Endometrial microvascular endothelial cells (primary cell): Measurements from ENCODE around the gene SLX4IP. TPM values are rescaled to one million over a fixed set of nuclear protein-coding genes. Genes with fewer than 3 reads are reported as not detected.

Source experiments
- in situ Hi-C: cut with HindIII; loops from 2 replicates; pipeline ENCODE4 v1.10.0; 2017; ENCODE audit warnings: low sequenced_read_pairs, low pct_unique_long_range_greater_than_20kb; ENCODE audit errors: inconsistent ontology term
- total RNA-seq: library from RNA; depleted of rRNA; stranded (reverse); fragments of >200 nt; gene quantifications from one replicate; pipeline ENCODE4 v1.2.3, GENCODE V29; 2015; ENCODE audit errors: inconsistent ontology term

Gene SLX4IP
- total RNA-seq, 1 donor from 2014 or later: 2.6 TPM

DNA sequence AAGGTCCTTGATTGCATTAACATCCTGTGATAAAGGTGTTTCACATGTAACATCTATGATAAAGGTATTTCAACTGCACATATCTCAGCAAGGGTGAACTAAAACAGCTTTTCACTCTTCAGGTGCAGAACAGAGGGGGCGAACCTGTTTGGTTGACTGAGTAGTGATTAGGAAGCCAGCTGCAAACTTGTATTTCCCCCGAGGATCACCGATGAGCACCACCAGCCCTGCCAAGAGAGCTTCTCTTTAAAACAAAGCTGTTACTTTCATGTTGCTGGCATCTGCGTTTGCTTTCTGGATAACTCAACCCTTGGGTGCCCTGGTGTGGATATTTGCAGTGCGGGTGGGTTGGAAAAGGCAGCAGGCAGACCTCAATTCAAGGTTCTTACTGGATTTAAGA, 199.1 kb downstream of the SLX4IP start:
- in situ Hi-C loops: no loop called here

DNA sequence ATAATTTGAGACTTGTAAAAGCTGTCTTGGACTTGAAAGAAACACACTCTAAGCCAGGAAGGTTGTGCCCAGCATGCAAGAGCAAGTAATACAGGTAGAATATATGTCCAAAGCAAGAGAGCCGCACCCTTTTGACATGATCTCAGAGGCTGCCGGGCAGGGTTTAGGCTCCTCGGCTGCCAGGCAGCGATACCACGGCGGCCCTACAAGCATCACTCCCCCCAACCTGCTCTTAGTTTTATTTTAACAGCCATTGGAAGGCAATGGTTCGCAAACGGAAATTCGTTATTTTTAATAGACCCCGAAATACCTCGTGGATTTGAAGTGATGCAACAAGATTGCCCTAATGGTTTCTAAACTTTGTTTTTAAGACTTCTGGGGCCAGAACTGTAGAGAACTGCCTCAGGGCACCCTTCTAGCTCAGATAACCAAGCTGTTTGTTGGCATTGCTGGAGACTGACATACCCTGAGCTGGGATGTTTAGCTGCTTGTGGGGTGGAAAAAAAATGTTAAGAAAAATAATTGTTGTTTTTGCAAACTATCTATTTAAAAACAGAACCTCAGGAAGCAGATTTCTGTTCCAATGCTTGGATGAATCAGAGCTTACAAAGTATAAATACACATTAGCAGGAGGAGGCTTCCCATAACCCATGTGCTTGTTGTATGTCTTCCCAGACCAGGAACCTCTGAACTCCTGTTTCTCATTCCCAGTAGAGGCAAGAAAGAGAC, 199.7 kb downstream of the SLX4IP start:
- in situ Hi-C loops: no loop called here

GRCh38 chr20:10635476-10636208, 200.5 kb downstream of the SLX4IP start:
- in situ Hi-C loops: no loop called here

DNA sequence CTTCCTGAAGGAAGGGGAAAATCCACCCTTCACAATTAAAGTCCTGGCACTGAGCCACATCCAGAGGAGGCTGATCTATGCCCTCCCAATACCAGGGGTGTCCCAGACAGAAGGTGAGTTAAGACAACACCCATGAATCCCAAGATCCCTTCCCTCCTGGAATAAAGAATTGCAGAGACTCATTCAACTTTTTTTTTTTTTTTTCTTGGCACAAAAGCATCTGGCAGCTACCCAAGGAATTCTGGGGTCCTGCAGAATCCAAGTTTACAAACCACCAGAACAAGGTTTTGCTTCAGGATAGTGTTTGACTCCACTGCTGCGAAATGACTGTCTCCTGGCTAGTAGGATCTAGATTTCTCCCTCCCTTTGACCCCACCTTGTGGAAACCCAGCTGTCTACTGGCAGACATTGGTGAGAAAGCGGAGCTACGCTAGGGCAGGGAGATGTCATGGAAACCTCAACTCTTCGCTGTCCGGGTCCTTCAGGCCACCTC, 201.3 kb downstream of the SLX4IP start:
- in situ Hi-C loops: no loop called here

DNA sequence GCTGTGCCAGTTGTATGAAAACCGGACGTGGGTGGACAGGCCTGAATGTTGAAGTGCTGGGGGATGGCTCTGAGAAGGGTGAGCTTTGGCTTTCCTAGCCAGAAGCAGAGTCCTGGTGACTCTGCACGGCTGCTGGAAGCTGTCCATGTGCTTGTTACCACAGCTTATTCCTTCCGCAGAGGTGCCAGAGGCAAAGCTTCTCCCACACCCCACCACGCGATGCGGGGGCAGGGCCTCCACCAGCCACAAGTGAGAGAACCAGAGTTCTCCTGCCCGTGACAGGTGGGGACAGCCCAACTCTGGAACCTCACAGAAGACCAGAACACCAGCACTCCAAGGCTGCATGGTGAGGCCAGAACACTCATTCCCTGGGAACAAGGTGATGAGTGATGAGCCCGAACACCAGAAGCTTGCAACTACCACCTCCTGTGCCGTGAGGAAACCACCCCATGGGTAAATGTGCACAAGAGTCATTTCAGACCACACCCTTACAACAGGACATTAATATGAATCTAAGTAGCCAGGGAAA, 202.0 kb downstream of the SLX4IP start:
- in situ Hi-C loops: no loop called here

- in situ Hi-C loops: no loop called here
Measured at GRCh38 chr20:10637563-10637962, 202.5 kb downstream of the SLX4IP start.

DNA sequence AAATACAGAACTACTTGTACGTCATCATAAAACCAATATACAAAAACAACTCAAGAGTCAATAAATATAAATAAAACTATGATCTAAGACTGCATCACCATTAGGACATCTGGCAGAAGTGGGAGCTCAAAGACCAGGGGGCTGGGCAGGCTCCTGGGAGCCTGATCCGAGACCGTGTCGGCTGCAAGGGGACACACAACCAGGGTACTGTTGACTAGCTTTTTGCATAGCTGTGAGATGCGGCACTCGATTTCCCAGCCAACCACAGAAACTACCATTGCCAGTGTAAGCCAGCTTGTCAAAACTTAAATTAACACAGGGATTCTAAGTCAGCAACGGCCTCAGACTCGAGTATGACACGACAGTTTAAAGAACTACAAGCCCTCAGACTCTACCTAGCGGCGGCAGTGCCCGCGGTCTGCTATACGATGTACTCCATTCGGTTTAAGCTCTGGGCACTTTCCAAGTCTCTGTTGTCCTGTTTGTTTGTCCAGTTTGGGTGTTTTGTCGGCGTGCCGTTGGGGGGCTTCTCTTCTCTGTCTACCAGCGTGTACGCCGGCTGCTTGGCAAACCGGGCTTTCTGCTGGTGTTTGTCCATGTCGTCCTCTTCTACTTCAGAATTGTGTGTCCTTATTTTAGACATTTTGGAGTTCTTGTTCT, 204.1 kb downstream of the SLX4IP start:
- in situ Hi-C loops: no loop called here

GRCh38 chr20:10639737-10640556, 204.8 kb downstream of the SLX4IP start:
- in situ Hi-C loops: loop anchor here (10.0 kb wide), 1 partner anchor 175 kb away; no protein-coding TSS in a partner anchor

DNA sequence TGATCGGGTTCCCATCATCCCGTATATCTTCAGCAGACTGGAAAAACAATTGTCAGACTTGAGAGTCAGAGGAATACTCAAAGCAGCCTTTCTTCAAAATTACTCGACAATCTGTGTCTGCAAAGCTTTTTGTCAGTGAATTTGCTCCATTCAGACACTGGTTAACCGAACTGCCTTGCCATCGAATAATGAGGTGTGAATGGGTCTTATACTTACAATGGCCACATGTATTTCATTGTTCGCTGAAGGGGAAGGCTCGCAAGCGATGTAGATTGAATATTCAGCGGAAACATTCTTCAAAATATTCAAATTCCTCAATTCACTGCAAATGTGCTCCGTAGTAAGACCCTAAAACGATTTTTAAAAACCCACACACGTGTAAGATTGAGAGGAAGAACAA, 205.8 kb downstream of the SLX4IP start:
- in situ Hi-C loops: loop anchor here (10.0 kb wide), 1 partner anchor 176 kb away; no protein-coding TSS in a partner anchor

DNA sequence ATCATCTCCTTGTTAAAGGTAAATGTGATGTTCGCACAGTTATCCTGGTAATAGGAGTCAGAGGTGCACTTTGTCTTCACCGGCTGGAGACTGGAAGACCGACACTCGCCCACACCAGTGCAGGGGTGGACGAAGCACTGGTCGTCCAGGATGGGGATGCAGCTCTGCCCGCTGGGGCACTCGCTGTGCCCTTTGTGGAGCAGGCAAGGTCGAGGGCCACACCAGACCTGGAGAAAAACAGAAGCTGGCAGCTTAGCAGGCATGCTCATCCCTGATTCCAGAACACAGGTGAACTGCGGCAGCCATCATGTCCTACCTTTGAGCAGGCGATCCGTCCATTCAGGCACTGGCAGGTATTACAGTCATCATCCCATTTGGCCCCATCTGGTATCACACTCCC, 206.4 kb downstream of the SLX4IP start:
- in situ Hi-C loops: loop anchor here (10.0 kb wide), 1 partner anchor 177 kb away; no protein-coding TSS in a partner anchor

DNA sequence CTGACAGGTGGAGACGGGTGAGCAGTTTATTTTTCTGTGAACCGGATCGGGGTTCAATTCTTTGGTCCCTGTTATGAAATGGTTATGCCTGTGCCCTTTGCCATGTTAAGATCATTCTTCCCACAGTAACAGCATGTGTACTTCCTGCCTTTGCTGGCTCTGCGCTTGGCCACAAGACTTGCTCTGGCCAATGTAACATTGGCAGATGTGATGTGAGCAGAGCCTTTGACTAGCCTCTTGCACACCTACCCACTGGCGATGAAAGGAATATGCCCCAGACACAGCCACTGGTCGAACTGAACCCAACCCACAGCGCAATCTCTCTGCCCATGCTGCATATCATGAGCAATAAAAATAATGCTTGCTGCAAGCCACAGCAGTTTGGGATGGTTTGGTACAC, 206.8 kb downstream of the SLX4IP start:
- in situ Hi-C loops: loop anchor here (10.0 kb wide), 1 partner anchor 177 kb away; no protein-coding TSS in a partner anchor

GRCh38 chr20:10642856-10643559, 207.9 kb downstream of the SLX4IP start:
- in situ Hi-C loops: loop anchor here (10.0 kb wide), 1 partner anchor 178 kb away; no protein-coding TSS in a partner anchor

GRCh38 chr20:10643560-10643873, 208.4 kb downstream of the SLX4IP start:
- in situ Hi-C loops: loop anchor here (10.0 kb wide), 1 partner anchor 179 kb away; no protein-coding TSS in a partner anchor

- in situ Hi-C loops: loop anchor here (10.0 kb wide), 1 partner anchor 180 kb away; no protein-coding TSS in a partner anchor
Measured at GRCh38 chr20:10644458-10645204, 209.5 kb downstream of the SLX4IP start.

- in situ Hi-C loops: loop anchor here (10.0 kb wide), 1 partner anchor 180 kb away; no protein-coding TSS in a partner anchor
Measured at GRCh38 chr20:10645205-10645570, 210.1 kb downstream of the SLX4IP start.

DNA sequence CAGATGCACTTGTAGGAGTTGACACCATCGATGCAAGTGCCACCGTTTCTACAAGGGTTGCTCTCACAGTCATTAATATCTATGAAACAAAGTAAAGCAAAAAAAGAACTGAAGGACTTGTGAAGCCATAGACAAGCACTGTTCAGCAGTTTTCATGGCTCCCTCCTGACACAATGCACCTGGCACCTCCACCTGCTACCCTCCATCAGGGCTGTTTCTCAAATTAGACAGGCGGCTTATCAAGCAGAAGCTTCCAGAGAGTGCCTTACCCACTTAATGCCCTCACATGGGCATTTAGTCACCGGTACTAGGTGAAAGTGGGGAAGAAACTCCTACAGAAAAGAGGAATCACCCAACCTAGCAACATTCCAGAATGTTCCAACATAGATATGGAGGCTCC, 210.9 kb downstream of the SLX4IP start:
- in situ Hi-C loops: loop anchor here (10.0 kb wide), 1 partner anchor 181 kb away; no protein-coding TSS in a partner anchor

- in situ Hi-C loops: loop anchor here (10.0 kb wide), 1 partner anchor 182 kb away; no protein-coding TSS in a partner anchor
Measured at GRCh38 chr20:10646886-10647420, 211.8 kb downstream of the SLX4IP start.
